HG03354 (cell line): ENCODE results near the gene ARIH1.
A peak's percentile ranks its signal among the peaks of the same experiment; 100 is the strongest.
"Not testable (repeated sequence)": the region's sequence is repeated elsewhere in the genome, so short reads cannot be mapped to it uniquely, and the experiment has no call there.

Source experiments
- ATAC-seq: cut with Tn5 transposase; IDR thresholded peaks from one replicate; pipeline ENCODE4 v1.9.1; 2021; ENCODE audit warnings: mild to moderate bottlenecking; ENCODE audit not compliant: unreplicated experiment, poor library complexity, severe bottlenecking

Gene ARIH1, protein sequence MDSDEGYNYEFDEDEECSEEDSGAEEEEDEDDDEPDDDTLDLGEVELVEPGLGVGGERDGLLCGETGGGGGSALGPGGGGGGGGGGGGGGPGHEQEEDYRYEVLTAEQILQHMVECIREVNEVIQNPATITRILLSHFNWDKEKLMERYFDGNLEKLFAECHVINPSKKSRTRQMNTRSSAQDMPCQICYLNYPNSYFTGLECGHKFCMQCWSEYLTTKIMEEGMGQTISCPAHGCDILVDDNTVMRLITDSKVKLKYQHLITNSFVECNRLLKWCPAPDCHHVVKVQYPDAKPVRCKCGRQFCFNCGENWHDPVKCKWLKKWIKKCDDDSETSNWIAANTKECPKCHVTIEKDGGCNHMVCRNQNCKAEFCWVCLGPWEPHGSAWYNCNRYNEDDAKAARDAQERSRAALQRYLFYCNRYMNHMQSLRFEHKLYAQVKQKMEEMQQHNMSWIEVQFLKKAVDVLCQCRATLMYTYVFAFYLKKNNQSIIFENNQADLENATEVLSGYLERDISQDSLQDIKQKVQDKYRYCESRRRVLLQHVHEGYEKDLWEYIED

DNA sequence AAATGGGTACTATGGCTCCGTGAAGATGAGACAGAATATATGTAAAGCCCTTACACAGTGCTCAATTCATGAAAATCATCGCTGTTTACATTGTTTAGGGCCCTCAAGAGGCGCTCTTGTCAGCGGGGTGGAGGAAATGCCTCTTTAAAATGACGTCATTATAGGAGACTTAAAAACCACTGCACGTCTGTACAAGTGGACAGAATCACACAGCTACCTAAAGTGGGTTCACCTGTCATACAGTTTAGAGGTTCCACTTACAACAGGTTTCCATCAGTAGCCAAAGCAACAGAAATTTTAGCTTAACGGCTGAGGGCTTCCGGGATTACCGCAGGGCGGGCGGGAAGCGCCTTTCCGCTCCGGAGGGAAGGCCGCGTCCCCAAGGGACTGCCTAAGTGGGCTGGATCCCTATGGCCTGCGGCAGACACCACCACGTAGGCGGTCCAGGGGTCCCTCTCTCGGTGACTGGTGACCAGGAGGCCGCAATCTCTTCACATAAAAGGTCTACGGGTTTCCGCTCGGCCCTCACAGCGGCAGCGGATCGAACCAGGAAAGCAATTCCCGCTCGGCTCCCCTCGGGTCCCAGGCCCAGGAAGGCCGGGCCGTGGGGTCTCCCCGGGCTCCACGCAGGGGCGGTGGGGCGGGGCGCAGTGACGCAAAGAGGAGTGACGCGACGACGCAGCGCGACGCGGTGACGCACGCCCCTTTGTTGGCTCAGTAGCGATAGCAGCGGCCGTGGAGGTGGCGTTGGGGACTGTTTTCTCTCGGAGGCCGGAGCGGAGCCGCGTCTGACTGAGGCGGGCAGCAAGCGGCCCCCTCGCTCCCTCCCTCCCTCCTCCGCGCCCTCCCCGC, at the start of gene ARIH1:
ARIH1 (plus strand) TSS at position 717 of the 852 bp plus-strand sequence. CDS start 310 bp downstream, outside the sequence.
- peak; percentile 80 for ATAC-seq

DNA sequence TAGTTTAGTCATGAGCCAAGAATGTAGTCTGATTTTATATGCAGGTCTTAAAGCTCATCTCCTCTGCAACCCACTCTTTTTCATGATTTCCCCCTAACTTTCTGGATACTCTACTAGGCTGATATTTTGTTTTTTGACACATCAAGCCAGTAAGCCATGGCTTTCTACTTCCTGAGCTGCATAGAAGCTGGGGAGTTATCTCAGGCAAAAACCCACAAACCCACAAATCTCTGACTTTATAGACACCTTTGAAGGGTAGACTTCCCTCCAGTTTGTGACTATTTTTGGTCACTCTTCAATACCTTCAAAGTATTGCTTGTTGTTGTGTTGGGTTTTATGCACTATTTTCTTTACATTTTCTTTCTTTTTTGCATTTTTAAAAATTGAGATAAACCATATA, 47.4 kb upstream of the ARIH1 start:
- no peak for ATAC-seq

GRCh38 chr15:72437650-72438316, 36.3 kb upstream of the ARIH1 start:
- no peak for ATAC-seq

DNA sequence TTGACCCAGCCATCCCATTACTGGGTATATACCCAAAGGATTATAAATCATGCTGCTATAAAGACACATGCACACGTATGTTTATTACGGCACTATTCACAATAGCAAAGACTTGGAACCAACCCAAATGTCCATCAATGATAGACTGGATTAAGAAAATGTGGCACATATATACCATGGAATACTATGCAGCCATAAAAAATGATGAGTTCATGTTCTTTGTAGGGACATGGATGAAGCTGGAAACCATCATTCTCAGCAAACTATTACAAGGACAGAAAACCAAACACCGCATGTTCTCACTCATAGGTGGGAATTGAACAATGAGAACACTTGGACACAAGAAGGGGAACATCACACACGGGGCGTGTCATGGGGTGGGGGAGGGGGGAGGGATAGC, 31.3 kb upstream of the ARIH1 start:
- ATAC-seq = not testable (repeated sequence)

DNA sequence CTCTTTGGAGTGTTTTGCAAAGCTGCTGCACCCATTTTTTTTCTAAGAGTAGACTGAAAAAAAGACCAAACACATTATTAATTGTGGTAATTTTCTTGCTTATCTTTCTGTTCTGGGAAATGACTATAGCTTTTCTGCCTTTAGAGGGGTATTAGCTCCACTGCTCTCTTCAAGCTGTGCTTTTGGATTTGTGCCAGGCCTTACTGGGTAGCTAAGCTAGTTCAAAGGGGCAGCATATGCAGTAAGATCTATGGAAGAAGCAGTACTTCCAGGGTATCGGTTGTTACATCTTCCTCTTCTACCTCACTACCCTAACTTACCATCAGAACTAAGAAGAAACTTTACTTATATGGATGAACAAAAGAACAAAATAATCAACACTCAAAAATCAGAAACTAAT, 28.7 kb upstream of the ARIH1 start:
- no peak for ATAC-seq

GRCh38 chr15:72450805-72451204, 23.3 kb upstream of the ARIH1 start:
- no peak for ATAC-seq

DNA sequence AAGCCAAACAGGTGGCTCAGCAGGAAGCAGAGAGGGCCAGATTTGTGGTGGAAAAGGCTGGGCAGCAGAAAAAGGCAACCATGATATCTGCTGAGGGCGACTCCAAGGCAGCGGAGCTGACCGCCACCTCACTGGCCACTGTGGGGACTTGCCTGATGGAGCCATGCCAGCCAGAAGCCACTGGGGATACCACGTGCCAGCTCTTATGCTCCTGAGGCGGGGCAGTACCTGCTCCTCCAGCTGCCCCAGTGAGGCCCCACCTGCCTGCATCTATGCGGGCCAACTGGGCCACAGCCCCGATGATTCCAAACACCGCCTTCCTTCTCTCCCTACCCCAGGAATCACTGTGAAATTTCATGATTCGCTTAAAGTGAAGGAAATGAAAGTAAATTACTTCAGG, 22.9 kb upstream of the ARIH1 start:
- ATAC-seq = no peak

- ATAC-seq = no peak
Measured at GRCh38 chr15:72456684-72457083, 17.4 kb upstream of the ARIH1 start.

DNA sequence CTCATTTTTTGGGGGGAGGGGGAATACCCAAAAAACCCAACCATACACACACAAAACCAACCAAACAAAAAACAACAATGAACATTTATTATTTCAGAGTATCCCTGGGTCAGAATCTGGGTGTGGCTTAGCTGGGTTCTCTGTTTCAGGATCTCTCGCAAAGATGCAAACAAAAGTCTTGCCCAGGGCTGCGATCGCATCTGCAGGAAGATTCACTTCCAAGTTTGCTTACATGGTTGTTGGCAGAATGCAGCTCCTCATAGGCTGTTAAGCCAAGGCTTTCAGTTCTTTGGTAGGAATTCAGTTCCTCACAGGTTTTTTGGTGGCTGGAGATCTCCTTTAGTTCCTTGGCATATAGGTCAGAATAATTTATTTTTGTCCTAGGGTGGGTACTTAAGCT, 13.7 kb upstream of the ARIH1 start:
- ATAC-seq = no peak

DNA sequence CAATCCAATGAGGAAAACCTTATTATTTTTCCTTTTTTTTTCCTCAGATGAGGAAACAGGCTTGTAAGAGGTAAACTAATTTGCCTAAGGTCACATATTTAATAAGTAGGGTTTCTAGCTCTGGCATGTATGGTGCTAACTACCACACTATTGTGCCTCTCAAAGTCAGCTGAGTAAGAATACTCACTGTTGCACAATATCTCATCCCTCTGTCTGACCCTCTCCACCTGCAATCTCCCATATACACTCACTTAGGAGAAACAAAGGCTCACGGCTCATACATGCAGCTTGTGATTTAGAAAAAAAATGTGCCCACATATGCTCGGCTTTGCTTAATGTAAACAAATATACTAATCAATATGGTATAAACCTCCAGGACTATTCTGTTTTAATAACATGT, 10.4 kb upstream of the ARIH1 start:
- no peak for ATAC-seq

DNA sequence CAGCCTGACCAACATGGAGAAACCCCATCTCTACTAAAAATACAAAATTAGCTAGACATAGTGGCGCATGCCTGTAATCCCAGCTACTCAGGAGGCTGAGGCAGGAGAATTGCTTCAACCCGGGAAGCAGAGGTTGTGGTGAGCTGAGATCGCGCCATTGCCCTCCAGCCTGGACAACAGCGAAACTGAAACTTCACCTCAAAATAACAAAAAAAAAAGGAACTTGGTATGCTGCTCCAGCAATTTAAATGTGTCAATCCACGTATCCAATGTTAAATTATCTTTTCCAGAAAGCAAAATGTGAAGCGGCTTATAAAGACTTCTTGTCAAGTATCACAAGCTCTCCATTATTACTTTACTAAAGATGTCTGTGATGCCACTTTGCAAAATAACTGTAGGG, 9.9 kb upstream of the ARIH1 start:
- ATAC-seq = no peak

- no peak for ATAC-seq
Measured at GRCh38 chr15:72468103-72468502, 6.0 kb upstream of the ARIH1 start.

DNA sequence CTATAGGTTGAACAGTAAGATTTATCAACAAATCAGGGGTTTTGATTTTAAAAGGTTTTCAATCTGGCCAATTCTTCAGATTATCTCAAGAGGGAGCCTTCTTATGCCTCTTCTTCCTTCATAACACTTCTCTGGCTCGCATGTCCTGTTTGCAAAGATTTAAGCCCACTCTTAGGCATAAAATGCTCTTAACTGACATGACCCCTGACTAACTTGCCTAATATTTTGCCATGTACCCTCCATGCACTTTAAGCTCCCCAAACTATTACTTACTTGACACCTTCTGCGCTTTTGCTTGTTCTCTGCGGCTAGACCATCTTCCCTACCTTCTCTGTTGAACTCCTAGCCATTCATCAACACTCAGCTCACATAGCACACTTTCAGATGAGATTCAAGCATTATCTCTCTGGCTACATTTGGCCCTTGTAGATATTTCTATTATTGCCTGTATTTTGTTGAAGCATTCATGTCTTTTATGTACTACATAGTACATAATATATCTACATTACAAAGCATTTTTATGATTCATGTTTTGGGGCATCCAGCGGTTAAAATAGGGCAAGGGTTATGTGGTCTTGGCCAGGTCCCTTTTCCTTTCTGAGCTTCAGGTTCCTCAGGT, 1.0 kb upstream of the ARIH1 start:
- ATAC-seq = no peak

GRCh38 chr15:72474466-72474911, 359 bp downstream of the ARIH1 start:
- ATAC-seq = peak; percentile 16

GRCh38 chr15:72474912-72475628, 940 bp downstream of the ARIH1 start:
- peak; percentile 52 for ATAC-seq

GRCh38 chr15:72475674-72476073, 1.5 kb downstream of the ARIH1 start:
- no peak for ATAC-seq

- ATAC-seq = not testable (repeated sequence)
Measured at GRCh38 chr15:72476330-72476729, 2.2 kb downstream of the ARIH1 start.

GRCh38 chr15:72481015-72481659, 7.0 kb downstream of the ARIH1 start:
- no peak for ATAC-seq
